Stimulated activated CD8-positive, alpha-beta memory T cell treated with anti-CD3 and anti-CD28 coated beads, Interleukin-12 subunit alpha, Interleukin-12 subunit beta, amount 100 ng/mL, for 24 hours (primary cell): ENCODE data around the gene CIPC.

Source experiments
- DNase-seq: peaks from one replicate; pipeline ENCODE4 v3.0.0-alpha.2; 2020; ENCODE audit errors: extremely low read depth

Gene CIPC

DNA sequence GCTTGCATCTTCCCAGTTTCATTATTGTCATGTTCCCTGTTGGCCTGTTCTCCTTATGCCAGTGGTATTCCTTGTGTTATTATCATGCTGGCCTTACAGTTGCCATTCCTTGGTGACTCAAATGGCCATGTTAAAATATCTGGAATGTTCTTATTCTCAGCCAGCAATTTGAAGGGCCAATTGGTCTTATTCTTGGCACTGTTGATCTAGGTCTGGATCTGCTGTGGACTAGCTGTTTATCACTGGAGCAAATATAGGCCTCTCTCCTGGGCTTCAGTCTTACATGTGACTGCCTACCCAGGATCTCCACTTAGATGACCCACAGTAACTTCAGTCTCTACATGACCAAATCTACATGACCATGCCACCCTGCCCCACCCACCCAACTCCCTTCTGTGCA lies 5.4 kb downstream of the CIPC start:
- no peak for DNase-seq

DNA sequence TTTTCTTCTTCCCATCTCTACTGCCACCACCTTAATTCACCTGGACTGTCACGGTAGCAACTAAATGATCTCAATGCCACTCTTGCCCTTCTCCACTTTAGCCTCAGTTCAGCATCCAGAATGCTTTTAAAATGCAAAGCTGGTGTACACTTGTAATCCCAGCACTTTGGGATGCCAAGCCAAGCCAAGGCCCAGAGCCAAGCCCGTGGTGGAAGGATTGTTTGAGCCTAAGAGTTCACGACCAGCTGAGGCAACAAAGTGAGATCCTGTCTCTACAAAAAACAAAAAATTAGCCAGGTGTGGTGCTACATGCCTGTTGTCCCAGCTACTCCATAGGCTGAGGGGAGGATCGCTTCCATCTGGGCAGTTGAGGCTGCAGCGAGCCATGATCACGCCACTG lies 5.9 kb downstream of the CIPC start:
- no peak for DNase-seq

DNA sequence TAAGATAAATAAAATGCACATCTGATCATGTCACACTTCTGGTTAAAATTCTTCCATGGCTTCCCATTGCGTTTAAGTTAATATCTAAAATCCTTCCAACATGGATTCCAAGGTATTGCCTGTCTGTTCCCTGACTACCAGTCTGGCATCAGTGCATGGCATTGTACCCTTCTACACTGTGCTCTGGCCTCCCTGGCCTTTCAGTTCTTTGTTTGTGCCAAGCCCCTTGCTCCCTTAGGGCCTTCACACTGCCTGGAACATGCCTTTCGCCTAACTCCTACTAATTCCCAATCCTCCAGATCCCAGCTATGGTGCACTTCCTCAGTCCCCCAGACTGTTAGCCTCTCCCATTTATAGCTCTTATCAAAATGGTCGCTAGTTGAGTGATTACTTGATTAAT lies 6.3 kb downstream of the CIPC start:
- DNase-seq = no peak

DNA sequence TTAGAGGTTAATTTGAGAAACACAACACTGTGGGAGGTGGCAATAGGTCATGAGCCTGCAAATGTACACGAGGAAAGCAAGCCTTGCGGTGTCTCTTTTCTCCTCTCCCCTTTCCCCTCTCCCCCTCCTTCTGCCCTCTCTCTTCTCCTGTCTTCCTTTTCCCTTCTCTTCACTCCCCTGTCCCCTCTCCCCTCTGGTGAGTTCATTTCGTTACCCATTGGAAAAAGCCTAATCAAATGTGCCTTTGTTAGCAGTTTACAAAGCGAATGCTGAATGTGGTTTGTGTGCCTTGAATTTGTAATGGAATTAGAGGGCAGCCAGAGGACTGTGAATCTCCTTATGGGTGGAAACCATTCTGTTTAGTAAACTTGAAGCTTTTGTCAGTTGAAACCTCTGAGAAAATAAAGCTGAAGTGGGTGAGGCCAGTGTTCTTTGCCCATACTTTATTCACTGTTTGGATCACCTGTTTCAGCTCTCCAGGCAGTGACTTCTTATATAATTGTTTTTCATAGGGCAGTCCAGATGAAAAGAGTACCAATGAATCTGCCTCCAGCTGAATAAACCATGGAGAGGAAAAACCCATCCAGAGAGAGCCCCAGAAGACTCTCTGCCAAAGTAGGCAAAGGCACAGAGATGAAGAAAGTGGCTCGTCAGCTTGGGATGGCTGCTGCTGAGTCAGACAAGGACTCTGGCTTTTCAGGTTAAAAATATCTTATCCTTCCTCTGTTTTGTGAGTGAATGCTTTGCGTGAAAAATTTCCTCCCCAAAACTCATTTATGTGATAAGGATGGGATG lies 7.3 kb downstream of the CIPC start:
- no peak for DNase-seq

DNA sequence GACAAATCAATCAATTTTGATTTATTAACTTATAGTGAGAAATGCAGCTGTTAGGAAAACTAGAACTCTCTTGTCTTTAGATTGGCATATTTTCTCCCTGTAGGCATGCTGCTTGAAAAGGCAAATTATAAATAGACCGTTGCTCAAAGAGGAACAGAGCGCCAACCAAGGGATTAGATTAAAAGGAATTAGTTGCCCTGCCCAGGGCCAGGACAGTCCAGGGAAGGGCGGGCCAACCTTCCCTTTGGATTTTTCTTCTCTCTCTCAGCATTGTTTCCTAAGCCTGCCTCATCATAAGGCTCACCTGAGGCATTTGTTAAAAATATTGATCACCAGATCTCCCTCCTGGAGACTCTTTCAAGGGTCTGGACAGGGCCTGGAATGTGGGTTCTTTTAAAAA lies 8.6 kb downstream of the CIPC start:
- no peak for DNase-seq

DNA sequence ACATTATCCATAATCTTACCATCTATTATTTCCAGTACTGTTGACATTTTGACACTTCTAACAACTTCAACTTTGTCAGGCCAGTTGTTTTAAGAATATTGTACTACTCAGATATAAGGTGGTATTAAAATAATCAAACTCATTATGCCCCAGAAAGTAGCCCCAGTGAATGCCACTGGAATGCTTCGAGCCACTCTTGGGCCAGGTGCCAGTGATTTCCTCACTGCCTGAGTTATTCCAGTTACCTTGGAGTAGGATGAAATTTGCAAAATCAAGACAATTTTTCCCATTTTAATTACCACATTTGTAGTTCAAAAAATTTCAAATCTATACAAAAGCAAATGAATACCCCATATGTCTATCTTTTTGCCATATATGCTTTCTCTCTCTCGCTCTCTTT lies 9.2 kb downstream of the CIPC start:
- DNase-seq = no peak

DNA sequence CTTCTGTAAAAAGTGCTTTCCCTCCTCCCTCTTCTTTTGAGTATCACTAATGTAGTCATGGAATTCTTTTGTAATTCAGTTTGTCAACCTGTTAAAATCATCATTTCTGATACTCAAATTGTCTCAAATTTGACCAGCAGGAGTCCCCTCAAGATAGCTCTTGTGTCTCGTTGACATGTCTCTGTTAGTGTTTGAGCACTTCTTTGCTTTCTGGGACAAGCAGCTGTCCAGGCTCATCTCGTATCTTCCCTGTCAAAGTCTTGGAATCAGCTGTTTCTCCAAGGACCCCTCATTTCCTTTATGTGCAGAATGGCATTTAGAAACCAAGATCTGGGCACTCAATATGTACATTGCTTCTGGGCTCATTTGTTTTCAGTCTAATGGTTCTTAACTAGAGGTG lies 10.7 kb downstream of the CIPC start:
- no peak for DNase-seq

DNA sequence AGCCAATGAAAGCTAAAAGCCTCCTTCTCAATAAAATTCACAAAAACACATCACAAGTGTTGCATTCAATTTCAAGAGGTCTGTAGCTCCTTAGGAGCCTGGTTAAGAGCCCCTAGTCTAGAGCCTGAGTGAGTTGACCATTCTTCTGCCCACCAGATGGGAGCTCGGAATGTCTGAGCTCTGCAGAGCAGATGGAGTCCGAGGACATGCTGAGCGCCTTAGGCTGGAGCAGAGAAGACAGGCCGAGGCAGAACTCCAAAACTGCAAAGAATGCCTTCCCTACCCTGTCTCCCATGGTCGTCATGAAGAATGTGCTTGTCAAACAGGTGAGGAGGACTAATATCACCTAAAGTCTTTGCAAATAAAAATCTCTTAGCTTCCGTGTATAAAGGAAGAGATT lies 11.6 kb downstream of the CIPC start:
- no peak for DNase-seq

DNA sequence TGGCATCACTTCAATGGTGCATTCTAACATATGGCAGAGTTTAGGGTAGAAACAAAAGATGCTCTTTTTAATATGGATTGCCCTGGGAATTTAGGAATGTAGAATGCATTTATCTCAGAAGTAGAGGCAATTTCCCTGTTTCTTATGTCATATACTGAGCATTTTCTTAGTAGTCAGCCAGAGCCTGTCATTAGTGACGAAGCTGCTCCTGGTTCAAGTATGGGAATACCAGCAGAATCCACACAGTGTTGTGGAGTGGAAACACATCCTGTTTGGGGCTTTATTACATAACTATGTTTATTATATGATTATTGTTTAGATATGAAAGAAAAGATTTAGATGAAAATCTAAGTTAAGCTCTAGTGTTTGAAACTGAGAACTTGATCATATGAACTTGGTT lies 12.2 kb downstream of the CIPC start:
- DNase-seq = no peak

DNA sequence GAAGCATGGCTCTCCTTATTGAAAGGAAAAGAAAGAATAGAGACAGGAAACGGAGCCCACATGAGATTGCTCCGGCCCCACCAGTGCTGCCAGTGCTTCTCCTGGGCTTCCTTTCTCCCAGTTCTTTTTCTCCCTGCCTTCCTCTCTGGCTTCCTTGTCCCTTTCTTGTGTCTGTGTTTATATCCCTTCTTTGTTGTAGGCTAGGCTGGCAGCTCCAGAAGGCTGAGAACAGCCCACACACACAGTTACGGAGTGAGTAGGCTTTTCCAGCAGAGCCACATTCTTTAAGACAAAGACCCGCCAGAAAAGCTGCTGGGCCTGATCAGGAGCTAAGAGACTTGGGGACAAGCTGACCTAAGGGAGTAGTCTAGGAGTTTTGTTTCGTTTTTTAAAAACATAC lies 13.0 kb downstream of the CIPC start:
- no peak for DNase-seq

DNA sequence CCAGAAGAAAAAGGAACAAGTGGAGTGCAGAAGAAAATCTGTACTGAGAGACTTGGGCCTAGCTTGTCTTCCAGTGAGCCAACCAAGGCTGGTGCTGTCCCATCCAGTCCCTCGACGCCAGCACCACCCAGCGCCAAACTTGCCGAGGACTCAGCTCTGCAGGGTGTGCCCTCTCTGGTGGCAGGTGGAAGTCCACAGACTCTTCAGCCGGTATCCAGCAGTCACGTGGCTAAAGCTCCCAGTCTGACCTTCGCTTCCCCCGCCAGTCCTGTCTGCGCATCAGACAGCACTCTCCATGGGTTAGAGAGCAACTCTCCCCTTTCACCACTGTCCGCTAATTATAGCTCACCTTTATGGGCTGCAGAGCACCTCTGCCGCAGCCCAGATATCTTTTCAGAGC lies 15.6 kb downstream of the CIPC start:
- DNase-seq = no peak

DNA sequence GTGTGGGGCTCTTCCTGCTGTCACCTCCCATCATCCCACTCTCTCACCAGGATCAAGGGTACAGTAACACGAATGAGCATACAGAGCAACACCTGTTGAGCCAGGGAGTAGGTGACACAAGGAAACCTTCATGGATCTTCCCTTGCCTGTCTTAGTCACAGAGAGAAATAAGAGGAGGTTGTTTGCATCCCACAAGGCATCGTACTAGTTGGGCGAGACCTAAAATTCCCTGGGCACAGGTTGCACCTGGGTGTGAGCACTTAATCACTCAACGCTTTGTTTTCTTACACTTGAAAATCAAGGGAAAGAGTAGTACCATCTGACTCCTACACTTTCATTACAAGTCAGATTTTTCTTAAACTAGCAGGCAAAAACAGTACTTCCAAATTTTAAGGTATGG lies 16.6 kb downstream of the CIPC start:
- DNase-seq = no peak

DNA sequence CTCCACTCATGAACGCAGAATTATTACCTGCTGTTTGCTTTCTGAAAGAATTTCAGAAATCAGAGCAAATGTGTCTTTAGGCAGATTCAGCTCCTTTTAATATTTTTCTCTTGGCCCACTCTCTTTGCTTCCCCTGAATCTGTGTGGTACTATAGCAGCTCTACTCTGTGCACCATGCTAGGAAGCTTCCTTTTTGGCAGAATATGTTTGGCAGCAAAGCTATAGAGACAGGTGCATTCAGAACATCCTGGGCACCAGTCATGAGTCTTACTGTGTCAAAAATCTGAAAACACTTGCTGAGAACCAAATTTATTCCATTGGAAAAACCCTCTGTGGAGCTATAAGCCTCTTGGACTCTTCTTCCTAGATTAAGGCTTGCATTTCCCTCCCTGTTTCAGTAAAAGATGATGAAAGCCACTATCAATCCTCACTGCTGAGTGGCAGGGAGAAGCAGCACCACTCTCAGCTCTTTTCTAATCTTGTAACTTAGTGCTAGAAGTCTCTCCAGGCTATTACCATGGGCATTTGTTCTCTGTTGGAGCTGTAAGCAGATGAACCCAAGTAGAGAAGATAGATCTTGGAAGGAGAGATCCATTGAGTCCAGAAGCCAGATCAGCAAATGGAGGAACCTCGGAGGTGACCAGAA lies 18.2 kb downstream of the CIPC start:
- DNase-seq = no peak

DNA sequence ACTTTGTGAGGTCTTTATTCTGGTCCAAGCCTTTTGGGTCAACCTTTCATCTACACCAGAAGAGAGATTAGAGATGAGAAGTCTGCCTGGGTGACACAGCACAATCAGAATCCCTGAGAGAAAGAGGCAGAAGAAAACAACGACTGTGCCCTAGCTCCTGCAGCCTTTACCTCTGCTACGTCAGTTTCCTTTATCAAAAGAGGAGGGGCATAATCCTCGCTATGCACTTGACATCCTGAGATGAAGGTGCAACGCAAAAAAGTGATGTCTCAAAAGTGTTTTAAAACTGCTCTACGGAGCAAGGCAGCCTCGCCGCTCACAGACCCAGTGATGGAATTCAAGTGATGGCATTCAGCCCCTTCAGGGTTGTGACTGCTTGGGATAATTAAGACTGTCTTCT lies 21.8 kb downstream of the CIPC start:
- no peak for DNase-seq

DNA sequence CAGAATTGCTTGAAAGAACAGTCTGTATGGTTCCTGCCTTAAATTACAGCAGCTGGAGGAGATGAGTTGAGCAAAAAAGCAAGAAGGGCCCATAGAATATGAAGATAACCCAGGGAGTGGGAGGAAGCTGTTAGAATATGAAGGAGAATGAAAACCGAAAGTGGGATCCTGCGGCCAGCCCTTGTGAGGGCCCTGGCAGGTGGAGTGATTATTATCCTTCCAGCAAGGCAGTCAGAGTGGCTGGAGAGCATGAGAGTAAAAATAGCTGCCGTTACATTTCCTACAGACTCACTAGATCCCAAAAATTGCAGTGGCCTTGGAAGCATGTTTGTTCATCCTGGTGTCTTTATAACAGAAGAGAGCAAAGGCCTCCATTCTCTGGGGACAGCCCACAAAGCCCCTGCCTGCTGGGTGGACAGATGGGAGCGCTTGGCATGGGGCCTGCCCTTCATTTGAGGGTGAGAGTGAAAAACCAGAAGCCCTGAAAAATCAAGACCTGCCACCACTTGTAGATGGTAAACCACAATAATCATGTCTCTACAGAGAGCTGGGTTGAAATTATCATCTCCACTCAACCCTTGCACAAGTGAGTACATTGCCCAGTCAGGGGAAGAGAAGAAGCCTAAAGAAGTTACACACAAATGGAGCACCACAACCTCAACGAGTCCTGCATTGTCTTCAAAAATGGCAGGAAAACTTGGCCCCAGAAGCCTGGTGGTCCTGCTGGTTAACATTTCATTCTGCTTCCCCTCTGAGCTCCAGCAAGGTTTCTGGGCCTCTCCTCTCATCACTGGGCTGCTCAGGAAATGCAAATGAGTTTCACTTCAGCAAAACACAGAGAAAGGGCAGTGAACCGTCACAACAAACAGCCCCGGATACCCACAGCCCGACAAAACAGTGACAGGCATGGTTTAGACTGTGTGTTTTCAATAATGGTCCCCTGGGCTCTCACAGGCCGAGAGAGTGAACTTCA lies 23.0 kb downstream of the CIPC start:
- DNase-seq = no peak

DNA sequence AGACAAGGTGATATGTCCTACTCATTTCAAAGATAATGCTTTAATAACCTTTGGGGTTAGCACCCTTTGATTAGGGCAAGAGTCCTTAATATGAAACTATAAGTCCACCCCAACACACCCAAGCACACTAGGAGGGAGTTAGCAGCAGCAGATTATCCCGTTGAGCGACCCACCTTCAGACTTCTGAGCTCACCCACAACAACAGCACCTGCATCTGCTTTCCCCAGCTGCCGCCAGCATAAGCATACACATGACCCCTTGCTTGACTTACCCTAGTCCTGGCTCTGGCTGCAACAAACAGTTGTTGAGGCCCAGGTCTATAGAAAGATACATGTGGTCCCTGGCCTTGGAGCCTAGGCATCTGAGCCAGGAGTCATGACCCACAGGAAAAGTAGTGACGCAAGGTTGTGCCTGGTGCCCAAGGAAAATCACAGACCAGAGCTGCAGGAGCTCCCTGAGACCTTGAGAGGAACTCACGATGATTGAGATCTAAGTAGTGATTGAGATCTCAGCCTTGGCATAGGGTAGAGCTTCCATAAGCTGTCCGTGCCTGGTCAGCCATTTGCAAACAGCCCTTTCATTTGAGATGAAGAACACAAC lies 24.6 kb downstream of the CIPC start:
- DNase-seq = no peak

DNA sequence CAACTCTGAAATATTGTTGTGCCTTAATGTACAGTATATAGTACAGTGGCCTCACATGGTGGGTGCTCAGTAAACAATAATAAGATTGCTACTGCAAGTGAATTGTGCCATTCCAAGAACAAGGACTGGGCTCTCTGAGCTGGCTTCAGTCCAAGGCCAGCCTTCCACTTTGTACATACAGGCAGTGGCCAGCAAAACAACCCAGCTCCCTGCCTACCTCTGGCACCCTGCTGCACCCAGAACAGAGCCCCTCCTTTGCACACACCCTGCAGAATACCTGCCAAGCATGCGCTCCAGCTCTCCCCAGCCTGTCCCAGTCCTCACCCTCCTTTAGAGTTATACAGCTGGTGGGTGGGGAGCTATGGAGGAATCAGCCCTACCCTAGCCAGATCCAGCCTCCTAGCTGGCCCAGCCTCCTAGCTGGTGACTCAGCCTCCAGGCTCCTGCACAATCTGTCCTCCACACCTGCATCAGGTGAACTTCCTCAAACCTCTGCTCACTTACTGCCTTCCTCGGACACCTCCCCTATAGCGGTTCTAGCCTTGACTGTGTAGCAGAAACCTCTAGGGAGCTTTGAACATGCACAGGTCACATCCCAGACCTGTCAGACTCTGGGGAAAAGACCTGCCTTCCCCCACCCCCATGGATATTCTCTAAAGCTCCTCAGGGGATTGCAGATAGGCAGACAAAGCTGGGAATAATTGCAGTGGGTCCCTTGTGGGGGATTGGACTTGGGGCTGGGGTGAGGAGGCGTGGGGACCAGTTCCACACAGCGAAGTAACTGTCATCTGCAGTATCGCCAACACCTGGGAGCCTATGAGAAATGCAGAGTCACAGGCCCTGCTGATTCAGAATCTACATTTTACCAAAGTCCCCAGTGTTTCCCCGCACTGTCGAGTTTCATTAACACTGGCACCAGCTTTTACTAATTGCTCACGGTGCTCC lies 25.6 kb downstream of the CIPC start:
- DNase-seq = no peak

DNA sequence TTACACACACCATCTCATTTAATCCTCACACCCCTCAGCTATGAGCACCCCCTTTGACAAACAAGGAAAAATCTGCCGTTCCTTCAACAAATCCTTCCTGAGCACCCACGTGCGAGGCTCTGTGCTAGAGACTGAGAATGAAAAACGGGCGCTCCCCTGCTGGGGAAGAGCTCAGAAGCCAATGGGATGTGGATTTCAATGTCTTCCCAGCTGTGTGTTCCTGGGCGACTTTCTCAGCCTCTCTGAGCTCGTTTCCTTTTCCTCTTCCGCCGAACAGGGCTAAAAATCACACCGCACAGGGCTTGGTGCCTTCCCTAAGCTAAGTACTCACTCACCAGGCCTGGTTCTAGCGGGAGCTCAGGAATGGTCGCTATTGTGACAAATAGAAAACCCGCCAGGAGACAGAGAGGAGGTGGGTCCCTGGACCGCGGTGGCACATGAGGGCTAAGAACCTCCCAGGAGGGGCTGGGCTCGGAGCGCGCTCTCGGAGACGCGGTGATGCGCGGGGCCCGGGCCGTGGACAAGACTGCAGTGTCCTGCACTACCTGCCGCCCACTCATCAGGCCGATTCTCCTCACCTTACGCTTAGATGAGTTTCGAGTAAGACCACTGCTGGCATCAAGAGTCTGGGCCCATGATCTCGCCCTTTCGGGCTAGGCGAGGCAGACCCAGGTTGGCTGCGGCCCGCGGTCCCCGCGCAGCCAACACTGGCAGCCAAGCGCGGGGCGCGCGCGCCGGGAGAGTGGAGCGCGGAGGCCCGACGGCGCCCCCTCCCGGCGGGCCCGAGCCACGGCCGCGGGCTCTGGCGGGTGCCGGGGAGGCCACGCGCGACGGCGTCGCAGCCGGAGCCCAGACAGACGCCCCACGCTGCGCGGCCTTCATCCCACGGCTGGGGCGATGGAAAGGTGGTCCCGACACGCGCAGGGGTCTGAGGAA lies 26.6 kb downstream of the CIPC start:
- peak; percentile 14 for DNase-seq

DNA sequence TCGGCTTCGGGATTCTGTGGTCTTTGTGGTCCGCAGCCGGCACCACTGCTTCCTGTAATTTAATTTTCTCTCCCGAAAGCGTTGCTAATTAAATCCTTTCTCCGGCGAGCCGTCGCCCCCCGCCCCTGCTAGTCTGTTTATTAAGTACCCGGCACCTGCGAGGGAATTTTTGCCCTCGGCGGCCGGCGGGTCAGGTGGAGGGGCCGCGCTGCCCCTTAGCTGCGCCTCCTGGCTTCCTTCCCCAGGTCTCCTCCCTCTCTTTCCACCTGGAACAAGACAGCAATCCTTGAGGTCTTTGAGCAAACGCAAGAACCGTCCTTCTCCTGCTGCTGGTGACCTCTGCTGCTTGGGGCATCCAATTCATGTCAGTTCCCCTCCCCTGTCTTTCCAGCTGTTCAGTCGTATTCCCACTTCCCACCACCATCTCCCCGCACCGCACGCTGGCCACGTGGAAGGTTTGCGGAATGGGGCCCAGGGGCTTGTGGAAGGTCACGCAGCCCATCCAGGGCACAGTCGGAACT lies 27.3 kb downstream of the CIPC start:
- DNase-seq = no peak
